HG03439 (cell line): Measurements from ENCODE around the gene AFAP1L2.
"Not testable (repeated sequence)": the region's sequence is repeated elsewhere in the genome, so short reads cannot be mapped to it uniquely, and the experiment has no call there.

Experiments
- ATAC-seq: cut with Tn5 transposase; IDR thresholded peaks from one replicate; pipeline ENCODE4 v1.9.1; 2021; ENCODE audit warnings: mild to moderate bottlenecking, moderate library complexity; ENCODE audit not compliant: unreplicated experiment

AFAP1L2 gene

DNA sequence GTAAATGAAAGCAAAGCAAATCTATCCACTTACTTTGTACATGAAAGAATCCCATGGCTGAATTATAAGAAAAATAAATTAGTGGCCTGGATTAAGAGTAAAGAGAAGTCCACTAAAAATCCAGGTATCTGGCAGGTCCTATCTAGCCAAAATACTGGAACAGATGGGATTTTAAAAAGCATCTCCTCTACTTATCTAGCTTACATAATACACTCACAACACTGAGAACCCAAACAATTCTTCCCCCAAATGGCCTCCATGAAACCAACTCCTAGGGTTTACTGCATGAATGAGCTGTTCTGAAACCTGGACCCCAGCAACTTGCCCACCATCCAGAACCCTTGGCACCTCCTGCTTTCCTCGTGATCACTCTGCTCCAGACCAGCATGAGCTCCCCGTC, 61.3 kb downstream of the AFAP1L2 start:
- no peak for ATAC-seq

- ATAC-seq = no peak
Measured at GRCh38 chr10:114340816-114341215, 63.5 kb downstream of the AFAP1L2 start.

DNA sequence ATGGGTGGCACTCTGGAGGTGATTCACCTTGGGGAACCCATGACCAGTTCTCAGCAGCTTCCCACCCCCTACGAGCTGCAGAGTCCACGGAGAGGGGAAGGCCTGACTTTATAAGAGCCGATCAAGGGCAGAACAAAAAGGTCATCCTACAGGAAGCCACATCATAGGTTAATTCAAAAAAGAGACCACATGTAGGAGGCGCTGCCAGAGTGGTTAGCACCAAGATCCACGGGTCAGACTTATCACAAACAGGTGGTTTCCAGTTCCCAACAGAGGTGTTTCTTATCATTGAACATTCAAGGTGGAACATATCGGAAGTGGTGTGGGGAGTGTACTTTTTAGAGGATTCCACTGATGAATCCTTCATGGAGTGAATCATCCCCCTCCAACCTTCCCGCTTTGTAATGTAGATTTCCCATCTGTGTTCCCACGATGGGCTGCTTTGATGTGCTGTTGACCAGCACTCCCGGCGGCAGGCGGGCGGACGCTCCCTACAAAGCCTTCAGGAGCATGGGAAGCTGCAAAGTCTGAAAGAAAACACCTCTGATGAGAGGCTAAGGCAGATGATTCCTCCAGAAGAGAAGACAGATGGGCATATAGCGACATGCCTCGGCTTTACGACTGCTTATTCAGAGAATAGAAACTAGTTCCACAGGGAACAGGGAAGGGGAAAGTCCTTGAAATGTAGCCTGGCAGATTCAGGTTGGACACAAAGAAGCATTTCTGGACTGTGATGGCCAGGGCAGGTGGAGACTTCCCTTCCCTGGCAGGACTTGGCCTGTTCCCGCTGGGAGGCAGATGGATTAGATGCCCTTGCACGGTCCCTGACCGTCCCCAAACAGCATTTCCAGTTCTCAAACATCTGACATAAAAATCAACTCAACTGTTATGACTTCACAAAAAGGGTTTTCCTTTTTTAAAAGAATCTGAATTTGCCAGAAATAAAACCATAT, 66.5 kb downstream of the AFAP1L2 start:
- no peak for ATAC-seq

DNA sequence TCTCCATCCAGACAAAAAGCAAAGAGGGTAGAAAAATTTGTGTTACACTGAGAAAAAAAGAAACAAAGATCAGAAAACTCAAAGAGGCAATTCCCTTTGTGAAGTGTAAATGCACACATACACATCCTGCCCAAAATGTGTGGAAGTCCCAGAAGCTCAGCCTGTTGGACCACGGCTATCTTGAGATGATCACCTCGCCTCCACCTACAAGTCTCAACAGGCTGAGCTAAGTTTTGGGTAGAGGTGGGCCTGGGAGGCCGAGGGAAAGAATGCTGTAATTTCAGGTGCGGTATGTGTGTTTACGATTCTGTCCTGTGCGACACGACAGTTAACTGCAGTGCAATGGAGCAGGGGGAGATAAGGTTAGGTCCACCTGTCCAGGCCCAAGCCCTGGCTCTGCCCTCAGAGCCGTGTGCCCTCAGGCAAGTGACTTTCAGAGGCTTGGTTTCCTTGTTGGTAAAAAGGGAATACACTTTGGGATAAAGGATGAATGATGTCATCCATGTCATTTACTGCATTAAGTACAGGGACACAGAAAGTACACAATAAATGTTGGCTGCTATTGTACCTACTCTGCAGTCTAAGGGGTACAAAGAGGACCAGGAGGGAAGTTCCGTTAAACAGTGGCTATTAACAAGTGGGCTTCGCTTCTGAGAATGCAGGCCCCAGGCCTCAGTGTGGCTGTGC, 67.3 kb downstream of the AFAP1L2 start:
- no peak for ATAC-seq

DNA sequence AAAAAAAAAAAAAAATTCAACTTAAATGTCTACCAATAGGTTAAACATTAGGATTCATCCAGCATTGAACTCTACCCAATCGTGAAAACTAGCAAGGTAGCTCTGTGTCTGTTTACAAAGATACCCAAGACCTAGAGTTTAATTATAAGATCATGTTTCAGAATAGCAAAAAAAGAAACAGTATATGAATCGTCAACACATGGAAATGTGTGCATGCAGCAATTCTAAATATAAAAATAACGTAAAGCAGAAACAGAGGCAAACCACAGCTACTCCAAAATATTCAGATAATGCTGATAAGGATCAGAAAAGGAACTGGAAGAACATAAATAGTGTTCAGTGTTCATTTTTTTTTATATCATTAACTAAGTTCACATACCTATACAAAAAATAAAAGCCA, 68.7 kb downstream of the AFAP1L2 start:
- no peak for ATAC-seq

DNA sequence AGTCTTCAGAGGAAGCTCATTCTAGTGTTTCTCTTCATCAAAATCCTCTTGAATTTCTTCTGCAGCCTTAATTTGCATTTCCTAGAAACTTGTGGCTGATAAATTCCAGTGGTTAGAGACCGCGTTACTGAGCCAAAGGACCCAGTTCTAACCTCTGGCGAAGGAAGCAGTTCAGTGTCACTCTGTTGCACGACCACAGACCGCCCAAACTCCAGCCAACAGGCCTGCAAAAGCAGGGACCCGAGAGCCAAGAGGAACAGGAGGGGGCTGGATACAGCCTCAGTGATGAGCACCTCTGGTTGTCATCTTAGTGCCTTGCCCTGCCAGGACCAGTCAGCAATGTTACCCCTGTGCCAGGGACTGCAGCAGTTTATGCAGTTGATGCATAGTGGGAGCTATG, 70.0 kb downstream of the AFAP1L2 start:
- no peak for ATAC-seq

- ATAC-seq = not testable (repeated sequence)
Measured at GRCh38 chr10:114333441-114333840, 70.9 kb downstream of the AFAP1L2 start.

DNA sequence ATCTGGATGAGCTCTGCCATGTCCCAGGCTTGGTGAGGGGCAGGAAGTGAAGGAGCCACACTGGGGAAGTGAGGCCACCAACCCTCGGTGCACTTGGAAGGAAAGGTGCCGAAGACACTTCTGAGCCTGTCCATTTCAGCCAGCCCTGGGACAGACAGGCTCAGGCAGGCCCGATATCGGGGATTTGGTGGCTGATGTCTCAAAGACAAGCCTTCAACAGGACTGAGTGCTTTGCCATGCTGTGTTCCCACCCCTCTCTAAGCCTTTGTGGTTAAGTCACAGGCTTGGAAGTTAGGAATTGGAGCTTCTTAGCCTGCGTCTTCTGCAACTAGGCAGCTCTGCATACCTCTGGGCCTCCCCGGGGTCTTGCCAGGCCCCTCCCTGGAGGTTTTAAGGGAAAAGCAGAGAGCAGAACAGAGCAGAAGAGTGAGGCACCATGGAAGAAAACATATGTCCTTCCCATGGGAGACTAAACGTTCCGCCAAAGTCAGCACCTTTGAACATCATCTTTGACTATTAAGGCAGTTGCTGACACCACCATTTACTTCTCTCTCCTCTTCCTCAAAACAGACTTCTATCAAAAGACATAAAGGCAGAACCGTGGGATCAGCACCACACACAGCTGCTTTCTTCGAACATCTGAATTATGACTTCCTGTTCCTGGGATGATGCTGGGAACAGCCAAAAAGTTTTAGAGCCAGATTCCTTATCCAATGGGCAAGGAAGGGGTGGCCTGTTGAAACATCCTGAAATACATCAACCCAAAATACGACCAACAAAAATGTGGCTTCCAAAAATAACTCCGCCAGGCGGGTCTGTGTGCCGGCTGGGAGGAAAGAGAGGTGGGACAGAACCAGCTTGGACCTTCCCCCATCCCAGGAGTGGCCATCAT, 71.8 kb downstream of the AFAP1L2 start:
- no peak for ATAC-seq

DNA sequence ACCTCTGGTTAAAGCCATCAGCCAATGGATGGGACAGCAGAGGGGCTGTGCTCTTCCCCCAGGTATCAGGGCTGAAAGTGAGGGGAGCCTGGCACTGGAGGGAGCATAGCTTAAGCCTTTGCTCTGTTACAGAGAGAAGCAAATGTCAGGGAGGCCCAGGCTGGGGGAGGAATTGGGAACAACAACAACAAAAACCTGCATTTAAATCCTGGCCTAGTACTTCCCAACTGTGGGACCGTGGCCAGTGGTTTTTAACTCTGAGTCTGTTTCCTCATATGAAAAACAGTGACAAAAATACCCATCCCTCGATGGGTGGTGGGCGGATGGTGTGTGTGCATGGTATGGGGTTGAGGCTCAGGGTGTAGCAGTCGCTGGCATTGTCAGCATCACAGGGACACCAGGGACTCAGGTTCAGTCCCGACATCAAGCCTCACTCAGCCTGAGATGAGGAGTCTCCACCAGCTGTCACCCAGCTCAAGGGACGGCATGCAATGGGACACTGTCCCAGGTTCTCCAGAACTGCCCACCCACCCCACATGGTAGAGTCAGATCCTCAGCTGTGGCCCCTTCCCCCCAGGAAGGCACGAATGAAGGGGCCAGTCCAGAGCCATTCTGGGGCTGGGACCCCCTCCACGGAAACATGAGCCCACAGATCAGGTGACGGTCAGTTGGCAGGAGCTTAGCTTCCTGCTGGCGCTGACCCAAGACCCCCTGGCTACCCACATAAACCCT, 74.5 kb downstream of the AFAP1L2 start:
- no peak for ATAC-seq

GRCh38 chr10:114328874-114329273, 75.4 kb downstream of the AFAP1L2 start:
- no peak for ATAC-seq

GRCh38 chr10:114328441-114328812, 75.9 kb downstream of the AFAP1L2 start:
- ATAC-seq = no peak

DNA sequence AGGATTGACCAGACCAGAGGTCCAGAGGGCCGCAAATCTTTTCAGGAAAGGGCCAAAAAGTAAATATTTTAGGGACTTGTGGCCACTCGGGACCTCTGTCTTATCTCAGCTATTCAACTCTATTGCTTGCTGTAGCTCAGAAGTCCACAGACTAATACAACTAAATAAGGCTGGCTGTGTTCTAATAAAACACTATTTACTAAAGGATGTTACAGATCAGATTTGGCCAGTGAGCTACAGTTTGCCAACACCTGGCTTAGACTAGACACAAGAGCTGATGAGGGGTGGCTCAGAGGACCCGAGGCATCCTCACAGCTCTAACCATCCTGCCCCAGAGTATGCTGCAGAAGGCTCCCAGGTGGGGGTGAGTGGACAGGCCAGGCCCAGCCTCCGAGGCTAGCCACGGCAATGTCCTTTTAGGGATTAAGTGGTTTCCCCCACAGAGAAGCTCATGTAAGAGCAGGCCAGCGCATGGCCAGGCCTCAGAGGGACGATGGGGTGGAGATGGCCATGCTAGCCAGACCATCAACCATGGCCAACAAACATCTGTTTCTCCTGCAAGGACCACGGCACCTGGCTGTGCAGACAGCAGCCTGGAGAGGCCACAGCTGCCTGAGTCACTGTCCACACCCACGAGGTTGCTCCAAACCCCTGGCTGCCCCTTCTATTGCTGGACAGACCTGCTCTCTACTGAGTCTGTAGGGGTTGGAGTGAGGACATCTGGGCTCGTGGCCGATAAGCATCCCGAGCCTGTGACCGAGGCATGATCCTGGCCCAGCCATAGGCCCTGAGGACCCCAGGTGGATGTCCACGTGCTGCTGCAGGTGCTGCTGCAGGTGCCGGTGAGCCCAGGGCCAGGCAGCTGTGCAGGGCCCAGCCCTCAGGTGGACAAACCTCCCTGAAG, 76.5 kb downstream of the AFAP1L2 start:
- ATAC-seq = no peak

- ATAC-seq = no peak
Measured at GRCh38 chr10:114326795-114327194, 77.5 kb downstream of the AFAP1L2 start.

DNA sequence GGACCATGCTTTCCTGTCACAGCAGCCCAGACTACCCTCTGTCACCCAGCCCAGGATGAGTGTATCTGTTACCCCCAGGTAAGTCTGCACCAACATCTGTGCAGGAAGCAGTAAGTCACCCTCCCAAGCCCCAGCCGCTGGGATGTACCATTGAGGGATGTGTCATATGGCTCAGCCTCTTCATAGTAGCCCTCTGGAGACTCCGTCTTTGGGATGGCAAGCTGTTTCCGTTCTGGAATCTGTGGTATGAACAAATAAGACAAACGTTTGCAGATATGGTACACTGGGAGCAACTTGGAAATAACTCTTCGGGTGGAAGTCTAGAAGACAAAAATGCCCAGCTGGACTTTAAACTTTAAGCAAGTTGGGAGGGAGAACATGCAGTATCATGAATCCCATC, 81.3 kb downstream of the AFAP1L2 start:
- ATAC-seq = no peak

DNA sequence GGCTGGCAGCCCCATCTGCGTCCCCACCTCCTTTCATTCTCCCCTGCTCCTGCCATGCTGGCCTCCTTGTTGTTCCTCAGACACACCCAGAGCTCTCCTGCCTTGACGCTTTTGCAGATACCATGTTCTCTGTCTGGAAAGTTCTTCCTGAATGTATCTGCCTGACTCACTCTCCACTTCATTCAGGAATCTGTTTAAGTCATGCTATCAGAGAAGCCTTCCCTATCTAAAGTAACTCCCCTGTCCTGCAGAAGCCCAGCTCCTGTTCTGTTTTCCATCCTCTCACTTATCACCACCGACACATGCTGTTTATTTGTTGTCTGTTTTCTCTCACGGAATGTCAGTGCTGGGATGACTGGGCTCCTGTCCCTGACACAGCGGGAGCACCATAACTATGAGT, 82.0 kb downstream of the AFAP1L2 start:
- no peak for ATAC-seq

GRCh38 chr10:114320249-114321116, 83.8 kb downstream of the AFAP1L2 start:
- no peak for ATAC-seq

DNA sequence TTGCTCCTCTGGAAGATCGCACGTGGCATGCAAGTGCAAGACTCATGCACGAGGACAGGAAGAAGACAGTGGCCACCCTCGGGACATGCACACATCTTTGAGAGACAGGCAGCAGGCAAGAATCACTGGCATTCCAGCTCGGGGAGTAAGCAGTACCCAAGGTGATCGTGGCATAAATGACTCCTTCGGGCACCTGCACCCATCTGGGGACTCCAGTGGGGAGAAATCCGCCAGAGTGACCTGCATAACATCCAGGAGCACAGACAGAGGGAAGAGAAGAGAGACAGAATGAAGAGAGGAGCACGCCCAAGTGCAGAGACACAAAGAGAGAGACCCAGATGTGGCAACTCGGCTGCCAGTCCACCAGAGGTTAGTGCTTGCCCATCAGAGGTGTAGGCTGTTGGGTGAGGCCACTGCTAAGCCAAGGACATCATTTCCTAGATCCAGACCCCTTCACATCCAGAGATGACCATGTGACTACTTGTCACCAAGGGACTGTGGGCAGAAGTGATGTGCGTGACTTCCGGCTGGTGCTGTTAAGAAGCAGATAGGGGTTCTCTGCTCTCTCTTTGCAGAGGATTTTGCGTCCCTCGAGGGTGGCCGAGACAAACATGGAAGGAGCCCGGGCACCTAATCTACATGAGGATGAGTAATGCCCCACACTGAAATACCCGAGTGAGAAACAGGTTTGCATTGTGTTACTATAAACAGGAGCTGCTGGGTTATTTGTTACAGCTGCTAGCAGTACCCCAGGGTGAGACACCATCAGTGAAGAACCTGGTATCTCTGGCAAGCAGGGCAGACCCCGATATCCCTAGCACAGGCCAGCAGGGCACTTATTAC, 84.7 kb downstream of the AFAP1L2 start:
- no peak for ATAC-seq

DNA sequence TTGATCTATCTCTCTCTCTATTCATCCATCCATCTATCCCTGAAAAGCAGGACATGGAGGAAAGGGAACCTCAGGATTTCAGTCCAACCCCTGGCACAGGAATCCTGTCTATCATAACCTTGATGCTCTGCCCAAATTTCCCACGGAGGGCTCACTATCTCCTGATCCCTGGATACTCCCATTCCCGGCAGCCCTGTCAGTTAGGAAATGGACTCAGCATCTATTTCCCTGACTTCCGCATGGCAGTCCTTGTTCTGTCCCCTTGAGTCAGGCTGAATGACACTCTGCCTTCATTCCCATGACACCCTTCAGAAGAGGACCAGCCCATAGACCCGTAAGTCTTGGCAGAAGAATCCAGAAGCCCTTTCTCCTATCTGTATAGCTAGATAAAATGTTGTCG, 87.6 kb downstream of the AFAP1L2 start:
- ATAC-seq = no peak
